ENCODE measurements around the gene ATOX1.

Gene ATOX1

GRCh38 chr5:151766975-151767374, 8.5 kb upstream of the ATOX1 start:
- no peak for DNase-seq

- no peak for DNase-seq
Observed at GRCh38 chr5:151764801-151765200, 6.4 kb upstream of the ATOX1 start.

GRCh38 chr5:151758141-151758429, 346 bp downstream of the ATOX1 start:
- no peak for DNase-seq

- DNase-seq: no peak
Observed at GRCh38 chr5:151757233-151758140, 944 bp downstream of the ATOX1 start.

GRCh38 chr5:151755383-151755782, 3.0 kb downstream of the ATOX1 start:
- DNase-seq: no peak

- DNase-seq: no peak
Observed at GRCh38 chr5:151751593-151751992, 6.8 kb downstream of the ATOX1 start.

GRCh38 chr5:151751091-151751490, 7.3 kb downstream of the ATOX1 start:
- no peak for DNase-seq

- DNase-seq: no peak
Observed at GRCh38 chr5:151750121-151750520, 8.3 kb downstream of the ATOX1 start.

- DNase-seq: no peak
Observed at GRCh38 chr5:151745071-151745705, 13.2 kb downstream of the ATOX1 start.

- no peak for DNase-seq
Observed at GRCh38 chr5:151743530-151743929, 14.9 kb downstream of the ATOX1 start.

GRCh38 chr5:151742870-151743294, 15.5 kb downstream of the ATOX1 start:
- DNase-seq: no peak

GRCh38 chr5:151741678-151742423, 16.6 kb downstream of the ATOX1 start:
- no peak for DNase-seq

- no peak for DNase-seq
Observed at GRCh38 chr5:151740958-151741373, 17.5 kb downstream of the ATOX1 start.

GRCh38 chr5:151740336-151740942, 18.0 kb downstream of the ATOX1 start:
- DNase-seq: no peak

- no peak for DNase-seq
Observed at GRCh38 chr5:151739939-151740335, 18.5 kb downstream of the ATOX1 start.

GRCh38 chr5:151739395-151739794, 19.0 kb downstream of the ATOX1 start:
- no peak for DNase-seq

GRCh38 chr5:151738125-151738848, 20.1 kb downstream of the ATOX1 start:
- DNase-seq: no peak

- no peak for DNase-seq
Observed at GRCh38 chr5:151737431-151737830, 21.0 kb downstream of the ATOX1 start.

- no peak for DNase-seq
Observed at GRCh38 chr5:151735646-151736045, 22.8 kb downstream of the ATOX1 start.

- DNase-seq: no peak
Observed at GRCh38 chr5:151734064-151734408, 24.4 kb downstream of the ATOX1 start.

- DNase-seq: no peak
Observed at GRCh38 chr5:151733358-151734063, 24.9 kb downstream of the ATOX1 start.

GRCh38 chr5:151730381-151730780, 28.1 kb downstream of the ATOX1 start:
- DNase-seq: no peak

All from NCI-H2029 treated with DMSO at 0.1 percent for 48 hours (cell line).